Measurements from ENCODE around the gene VKORC1. TPM values are rescaled to one million over a fixed set of nuclear protein-coding genes. Genes with fewer than 3 reads are reported as not detected.

VKORC1 gene
- total RNA-seq, 1 experiment from 2014 or later = 105 TPM

DNA sequence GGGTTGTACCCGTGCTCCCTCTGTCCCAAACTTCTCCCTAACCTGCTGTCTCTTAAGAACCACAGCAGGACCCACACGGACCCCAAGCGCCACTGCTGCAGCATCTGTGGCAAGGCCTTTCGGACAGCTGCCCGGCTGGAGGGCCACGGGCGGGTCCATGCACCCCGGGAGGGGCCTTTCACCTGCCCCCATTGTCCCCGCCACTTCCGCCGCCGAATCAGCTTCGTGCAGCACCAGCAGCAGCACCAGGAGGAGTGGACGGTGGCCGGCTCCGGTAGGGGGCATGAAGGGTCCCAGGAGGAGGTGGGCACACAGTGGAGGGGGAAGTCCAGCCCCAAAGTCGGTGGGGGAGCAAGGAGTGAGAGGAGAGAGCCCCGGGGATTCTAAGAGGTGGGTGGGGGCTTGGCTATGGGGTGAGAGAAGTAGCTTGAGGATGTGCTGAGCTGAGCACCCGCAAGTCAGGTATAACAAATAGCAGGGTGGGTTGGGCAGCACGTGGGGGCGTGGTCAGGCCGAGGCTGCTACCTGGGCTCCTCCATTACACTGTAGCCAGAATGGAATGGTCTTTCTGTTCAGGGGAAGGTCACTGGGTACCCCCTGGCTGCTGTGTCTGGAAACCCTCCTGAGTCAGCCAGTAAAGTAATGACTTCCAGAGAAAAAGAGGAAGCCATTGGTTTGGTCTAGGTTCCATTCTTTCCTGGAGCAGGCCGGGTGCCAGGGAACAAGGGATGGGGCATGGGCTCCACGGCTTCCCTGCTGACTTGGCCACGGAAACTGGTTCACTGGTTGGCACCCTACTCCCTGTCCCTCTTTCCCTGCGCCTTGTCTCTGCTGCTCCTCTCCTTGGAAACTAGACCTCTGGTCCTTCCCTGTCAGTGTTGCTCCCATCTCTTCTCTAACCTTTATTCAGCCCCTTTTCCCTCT, 12.9 kb downstream of the VKORC1 start:
- Histone ChIP-seq H3K27ac (ENCODE audit: low read length) (no peak overlapping the region), H3F3A (ENCODE audit: low read length, unreplicated experiment) (no peaks in the 10 kb centered on the region), H3K36me3 (ENCODE audit: low read depth, low read length) (peaks cover 10% of the 10 kb centered on the region), H3K4me1 (ENCODE audit: insufficient read depth, low read length) (no peaks in the 10 kb centered on the region), H3K9ac (ENCODE audit: low read length) (no peak overlapping the region), H3K9me3 (ENCODE audit: low read length) (no peaks in the 10 kb centered on the region), H3K27me3 (ENCODE audit: low read length) (no peaks in the 10 kb centered on the region), H4K20me1 (ENCODE audit: low read length) (no peaks in the 10 kb centered on the region), H3K9me2 (replicated peaks; ENCODE audit: low read length) (no peaks in the 10 kb centered on the region), H3K4me2 (ENCODE audit: low read length) (no peak overlapping the region), H3K79me2 (ENCODE audit: low read length) (0 out of 2 replicates have a peak, but pooled peaks cover 2% of the 10 kb centered on the region), H2AFZ (ENCODE audit: low read length) (no peak overlapping the region), H3K4me3 (ENCODE audit: low read length) (no peak overlapping the region)
- ATAC-seq (peak; percentile 11; the same call in 1 of the 2 replicates), DNase-seq (no peak)
- ChIA-PET POLR2A (ENCODE audit: unreplicated experiment) (interaction anchor here (0.6 kb wide), 1 partner anchor 165 kb away, joined by 5 read pairs; no protein-coding TSS in a partner anchor), CTCF (no interaction called here)
- TF ChIP-seq EZH2 (IDR thresholded peaks at IDR 0.05; ENCODE audit: low read length, unreplicated experiment) (no peak), EZH2phosphoT487 (IDR thresholded peaks at IDR 0.05; ENCODE audit: borderline replicate concordance, low read length) (no peak)
- TF ChIP-seq, protein P1, sequence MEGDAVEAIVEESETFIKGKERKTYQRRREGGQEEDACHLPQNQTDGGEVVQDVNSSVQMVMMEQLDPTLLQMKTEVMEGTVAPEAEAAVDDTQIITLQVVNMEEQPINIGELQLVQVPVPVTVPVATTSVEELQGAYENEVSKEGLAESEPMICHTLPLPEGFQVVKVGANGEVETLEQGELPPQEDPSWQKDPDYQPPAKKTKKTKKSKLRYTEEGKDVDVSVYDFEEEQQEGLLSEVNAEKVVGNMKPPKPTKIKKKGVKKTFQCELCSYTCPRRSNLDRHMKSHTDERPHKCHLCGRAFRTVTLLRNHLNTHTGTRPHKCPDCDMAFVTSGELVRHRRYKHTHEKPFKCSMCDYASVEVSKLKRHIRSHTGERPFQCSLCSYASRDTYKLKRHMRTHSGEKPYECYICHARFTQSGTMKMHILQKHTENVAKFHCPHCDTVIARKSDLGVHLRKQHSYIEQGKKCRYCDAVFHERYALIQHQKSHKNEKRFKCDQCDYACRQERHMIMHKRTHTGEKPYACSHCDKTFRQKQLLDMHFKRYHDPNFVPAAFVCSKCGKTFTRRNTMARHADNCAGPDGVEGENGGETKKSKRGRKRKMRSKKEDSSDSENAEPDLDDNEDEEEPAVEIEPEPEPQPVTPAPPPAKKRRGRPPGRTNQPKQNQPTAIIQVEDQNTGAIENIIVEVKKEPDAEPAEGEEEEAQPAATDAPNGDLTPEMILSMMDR (conservative IDR thresholded peaks at IDR 0.05; ENCODE audit: low read depth, low read length) = no peak
- intact Hi-C loops (cut with micrococcal nuclease) = no loop called here
- BruUV-seq (replicated peaks) = no TSS peak

DNA sequence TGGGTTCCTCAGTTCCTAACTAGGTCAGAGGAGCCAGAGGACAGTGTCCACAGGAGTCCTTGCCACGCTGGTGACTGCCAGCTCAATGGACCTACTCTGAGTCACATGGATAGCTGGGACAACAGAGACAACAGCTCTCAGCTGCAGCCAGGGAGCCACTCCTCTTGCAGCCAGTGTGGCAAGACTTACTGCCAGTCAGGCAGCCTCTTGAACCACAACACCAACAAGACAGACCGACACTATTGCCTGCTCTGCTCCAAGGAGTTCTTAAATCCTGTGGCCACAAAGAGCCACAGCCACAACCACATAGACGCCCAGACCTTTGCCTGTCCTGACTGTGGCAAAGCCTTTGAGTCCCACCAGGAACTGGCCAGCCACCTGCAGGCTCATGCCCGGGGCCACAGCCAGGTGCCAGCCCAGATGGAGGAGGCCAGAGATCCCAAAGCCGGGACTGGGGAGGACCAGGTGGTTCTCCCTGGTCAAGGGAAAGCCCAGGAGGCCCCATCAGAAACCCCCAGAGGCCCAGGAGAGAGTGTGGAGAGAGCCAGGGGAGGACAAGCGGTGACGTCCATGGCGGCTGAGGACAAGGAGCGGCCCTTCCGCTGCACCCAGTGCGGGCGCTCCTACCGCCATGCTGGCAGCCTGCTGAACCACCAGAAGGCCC, 13.7 kb downstream of the VKORC1 start:
- no peaks in the 10 kb centered on the region for H3K9me3 ChIP-seq (ENCODE audit: low read length)
- H3K4me2 ChIP-seq (ENCODE audit: low read length) = no peak overlapping the region
- intact Hi-C loops (cut with micrococcal nuclease) = no loop called here
- H3K79me2 ChIP-seq (ENCODE audit: low read length) = peaks cover 10% of the 10 kb centered on the region
- H3K4me1 ChIP-seq (ENCODE audit: insufficient read depth, low read length) = no peaks in the 10 kb centered on the region
- H4K20me1 ChIP-seq (ENCODE audit: low read length) = no peaks in the 10 kb centered on the region
- H2AFZ ChIP-seq (ENCODE audit: low read length) = no peak overlapping the region
- ChIA-PET POLR2A (ENCODE audit: unreplicated experiment) (no interaction called here), CTCF (no interaction called here)
- H3K36me3 ChIP-seq (ENCODE audit: low read depth, low read length) = peaks cover 10% of the 10 kb centered on the region
- no peak for DNase-seq
- no peak for ATAC-seq
- no TSS peak for BruUV-seq (replicated peaks)
- no peaks in the 10 kb centered on the region for H3K9me2 ChIP-seq (replicated peaks; ENCODE audit: low read length)
- TF ChIP-seq, protein P1 (conservative IDR thresholded peaks at IDR 0.05; ENCODE audit: low read depth, low read length) = no peak
- TF ChIP-seq EZH2 (IDR thresholded peaks at IDR 0.05; ENCODE audit: low read length, unreplicated experiment) = no peak
- no peak for TF ChIP-seq EZH2phosphoT487 (IDR thresholded peaks at IDR 0.05; ENCODE audit: borderline replicate concordance, low read length)
- no peaks in the 10 kb centered on the region for H3K27me3 ChIP-seq (ENCODE audit: low read length)
- H3K27ac ChIP-seq (ENCODE audit: low read length) = no peak overlapping the region
- H3F3A ChIP-seq (ENCODE audit: low read length, unreplicated experiment) = no peaks in the 10 kb centered on the region
- H3K9ac ChIP-seq (ENCODE audit: low read length) = no peak overlapping the region
- no peak overlapping the region for H3K4me3 ChIP-seq (ENCODE audit: low read length)

Data from PC-3 (cell line).